Astrocyte of the hippocampus (primary cell): ENCODE results near the gene IP6K3.

Experiments
- DNase-seq: peaks from one replicate; pipeline ENCODE4 v3.0.0; 2011; ENCODE audit warnings: low read depth, low spot score

Gene IP6K3

DNA sequence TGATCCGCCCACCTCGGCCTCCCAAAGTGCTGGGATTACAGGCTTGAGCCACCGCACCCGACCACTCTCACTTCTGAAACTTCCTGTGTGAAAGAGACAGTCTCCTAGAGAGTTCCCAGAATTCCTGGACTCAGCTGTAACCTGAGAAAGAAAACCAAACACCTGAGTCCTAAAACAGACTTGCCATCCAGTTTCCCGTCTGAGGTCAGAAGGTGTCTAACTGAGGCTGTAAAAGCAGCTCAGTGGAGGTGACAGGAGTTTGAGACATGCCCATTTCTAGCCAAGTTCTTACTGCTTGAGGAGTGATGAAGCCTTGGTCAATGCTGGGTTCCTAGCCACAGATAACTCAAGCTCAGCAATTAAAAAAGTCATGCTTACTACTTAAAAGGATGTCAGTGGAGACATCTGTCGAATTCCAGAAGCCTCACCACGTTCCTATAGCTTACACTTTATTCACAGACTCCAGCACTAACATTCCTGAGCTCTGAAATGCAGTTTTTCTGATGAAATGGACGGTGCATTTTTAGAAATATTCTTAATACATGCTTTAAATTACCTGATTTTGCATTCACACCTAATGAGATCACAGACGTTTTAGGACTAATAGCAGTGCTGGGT, 41.3 kb downstream of the IP6K3 start:
- DNase-seq: no peak

DNA sequence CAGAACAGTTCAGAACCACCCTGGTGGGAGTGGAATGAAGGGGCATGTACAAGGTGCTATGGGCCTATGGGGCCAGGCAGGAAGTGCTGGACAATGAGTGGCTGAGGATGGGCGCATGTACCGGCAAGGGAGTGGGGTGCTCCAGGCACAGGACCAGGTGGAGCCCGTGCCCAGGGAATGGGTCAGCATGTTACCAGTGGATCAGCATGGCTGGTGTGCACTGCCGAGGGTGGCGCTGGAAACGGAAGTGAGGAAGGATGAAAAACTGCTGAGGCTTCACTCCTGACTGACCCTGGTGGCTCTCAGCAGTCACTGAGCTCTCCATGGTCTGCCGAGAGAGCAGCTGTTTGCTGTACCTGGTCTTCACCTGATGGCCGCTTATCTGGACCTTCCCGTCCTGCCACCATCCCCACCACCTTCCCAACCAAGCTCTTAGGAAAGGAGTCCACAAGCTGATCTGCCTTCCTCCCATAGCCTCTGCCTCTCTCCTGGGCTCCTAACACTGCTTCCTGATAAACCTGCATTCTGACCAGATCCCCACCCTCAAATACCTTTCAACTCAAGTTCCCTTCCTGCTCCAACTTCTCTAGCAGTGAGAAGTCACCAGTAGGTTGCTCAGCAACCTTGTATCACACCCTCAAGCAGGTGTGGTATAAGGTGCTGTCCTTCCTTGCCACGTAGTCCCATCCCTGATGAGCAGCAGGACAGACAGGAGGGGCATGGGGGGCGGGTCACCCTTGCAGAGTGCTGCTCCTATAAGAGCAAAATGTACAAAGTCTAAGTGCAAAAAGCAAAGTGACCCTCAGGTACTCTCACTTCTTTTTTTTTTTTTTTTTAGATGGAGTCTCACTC, 42.3 kb downstream of the IP6K3 start:
- DNase-seq: no peak

DNA sequence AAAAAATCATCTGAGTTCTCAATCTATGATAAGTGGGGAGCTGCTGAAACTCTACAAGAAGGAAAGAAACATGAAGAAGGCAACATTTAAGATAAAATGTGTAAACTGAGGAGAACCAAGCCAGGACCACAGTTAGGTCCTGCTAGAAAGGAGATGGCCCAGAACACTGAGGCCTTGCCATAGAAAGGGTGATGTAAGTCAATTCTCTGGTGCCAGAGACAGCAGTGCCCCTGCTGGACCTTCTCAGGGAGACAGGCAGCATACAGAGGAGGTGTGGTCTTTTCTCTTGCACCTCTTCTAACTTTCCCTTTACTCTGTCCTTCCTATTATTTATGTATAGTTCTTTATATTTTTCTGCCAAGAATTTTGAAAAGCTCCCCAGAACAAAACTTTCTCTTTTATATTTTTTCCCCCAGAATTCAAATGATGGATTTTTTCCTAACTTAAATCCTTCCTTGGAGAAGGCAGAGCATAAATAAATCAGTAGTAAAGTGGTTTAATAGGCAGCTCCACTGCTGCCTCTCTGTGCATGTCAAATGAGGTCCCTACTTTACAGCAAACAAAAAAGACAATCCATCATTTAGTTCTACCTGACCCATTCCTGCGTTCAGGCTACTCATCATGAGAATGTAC, 44.2 kb downstream of the IP6K3 start:
- DNase-seq: peak; percentile 74

DNA sequence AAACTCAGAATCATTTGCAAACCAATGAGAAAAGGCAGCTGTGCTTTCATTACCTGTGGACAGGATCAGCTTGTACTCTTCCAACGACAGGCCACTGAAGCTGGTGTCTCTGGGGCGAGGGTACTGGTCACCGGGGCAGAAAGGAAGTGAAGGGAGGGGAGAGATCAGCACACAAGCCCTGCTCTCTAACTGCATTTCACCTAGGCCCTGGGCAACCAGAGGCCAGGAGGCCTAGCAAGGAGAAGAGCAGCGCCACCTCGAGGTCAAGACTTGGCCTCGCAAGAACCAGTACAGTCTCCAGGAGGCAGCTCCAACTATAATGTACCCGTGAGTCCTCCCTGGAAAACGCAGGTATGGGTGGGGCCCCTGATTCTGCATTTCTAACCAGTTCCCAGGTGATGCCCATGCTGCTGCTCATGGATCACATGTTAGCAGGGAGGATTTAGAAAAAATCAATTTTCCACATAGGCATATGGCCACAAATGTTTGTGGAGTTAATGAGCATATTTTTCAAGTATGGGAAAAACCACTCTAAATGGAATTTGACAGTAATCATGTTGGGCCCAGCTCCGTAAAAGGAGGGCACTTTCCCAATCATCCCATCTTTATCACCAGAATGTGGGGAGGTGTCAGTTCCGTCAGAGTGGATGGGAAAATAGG, 46.2 kb downstream of the IP6K3 start:
- DNase-seq: peak; percentile 88

DNA sequence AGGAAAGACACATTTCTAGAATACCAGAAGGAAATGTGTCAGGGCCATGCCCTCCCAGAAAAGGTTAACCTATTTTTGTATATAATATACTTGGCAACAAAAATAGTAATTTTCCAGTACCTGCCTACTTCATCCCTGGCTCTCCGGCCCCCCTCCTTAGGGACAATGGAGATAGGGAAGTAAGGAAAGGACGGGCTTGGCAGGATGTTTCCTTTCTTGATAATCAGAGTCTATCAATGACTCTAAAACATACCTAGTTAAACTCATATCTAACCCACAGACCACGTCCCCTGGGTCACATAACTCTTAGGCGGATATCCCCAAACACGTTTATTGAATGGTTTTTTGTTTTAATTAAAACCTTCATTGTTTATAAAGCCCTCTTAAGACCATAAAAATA, 47.0 kb downstream of the IP6K3 start:
- no peak for DNase-seq

DNA sequence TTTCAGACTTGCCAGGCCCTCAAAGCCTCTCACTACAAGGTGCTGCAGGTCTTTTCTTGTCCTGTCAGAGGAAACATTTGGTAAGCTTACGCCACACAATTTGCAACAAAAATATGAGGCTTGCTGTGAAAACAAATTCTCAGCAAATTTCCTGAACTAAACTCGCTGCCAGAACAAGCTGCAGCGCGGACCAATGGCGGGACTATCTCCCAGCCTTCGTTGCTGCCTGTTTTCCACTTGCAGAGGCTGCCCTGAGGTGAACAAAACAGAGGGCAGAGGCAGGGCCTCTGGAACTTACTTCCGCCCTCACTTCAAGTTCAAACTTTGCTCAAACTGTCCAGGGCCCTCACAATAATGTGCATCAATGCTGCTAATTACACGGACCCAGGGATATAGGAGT, 47.6 kb downstream of the IP6K3 start:
- no peak for DNase-seq

DNA sequence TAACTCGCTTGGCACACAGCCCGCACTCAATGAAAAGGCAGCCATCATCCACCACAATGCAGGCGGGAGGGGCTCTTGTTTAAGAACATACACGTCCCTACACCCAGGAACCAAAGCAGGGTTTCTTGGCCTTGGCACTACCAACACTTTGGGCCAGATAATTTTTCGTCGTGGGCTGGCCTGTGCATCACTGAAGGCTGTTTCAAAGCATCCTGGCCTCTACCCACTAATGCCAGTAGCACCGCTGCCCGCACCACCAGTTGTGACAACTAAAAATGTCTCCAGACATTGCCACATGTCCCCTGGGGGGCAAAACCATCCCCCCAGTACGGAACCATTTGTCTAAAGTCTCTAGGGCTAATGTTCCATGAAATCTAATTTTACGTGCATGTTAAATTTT, 48.2 kb downstream of the IP6K3 start:
- DNase-seq: no peak

DNA sequence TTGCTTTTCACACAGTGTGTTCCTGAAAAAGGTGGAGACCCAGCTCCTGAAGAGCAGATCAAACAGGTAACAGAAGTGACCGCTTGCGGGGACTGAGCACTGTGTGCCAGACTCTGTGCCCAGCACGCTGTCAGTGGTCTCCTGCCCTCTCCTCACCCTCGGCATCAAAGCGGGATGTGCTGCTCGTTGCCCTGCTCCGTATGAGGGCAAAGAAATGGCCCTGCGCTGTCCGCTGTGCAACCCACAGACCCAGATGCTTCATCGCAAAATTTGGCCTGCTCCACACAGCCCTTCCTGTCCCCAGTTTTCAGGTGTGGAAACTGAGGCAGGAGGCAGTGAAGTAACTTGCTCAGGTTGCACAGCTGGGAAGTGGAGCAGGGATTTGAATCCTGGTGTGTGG, 48.9 kb downstream of the IP6K3 start:
- no peak for DNase-seq

DNA sequence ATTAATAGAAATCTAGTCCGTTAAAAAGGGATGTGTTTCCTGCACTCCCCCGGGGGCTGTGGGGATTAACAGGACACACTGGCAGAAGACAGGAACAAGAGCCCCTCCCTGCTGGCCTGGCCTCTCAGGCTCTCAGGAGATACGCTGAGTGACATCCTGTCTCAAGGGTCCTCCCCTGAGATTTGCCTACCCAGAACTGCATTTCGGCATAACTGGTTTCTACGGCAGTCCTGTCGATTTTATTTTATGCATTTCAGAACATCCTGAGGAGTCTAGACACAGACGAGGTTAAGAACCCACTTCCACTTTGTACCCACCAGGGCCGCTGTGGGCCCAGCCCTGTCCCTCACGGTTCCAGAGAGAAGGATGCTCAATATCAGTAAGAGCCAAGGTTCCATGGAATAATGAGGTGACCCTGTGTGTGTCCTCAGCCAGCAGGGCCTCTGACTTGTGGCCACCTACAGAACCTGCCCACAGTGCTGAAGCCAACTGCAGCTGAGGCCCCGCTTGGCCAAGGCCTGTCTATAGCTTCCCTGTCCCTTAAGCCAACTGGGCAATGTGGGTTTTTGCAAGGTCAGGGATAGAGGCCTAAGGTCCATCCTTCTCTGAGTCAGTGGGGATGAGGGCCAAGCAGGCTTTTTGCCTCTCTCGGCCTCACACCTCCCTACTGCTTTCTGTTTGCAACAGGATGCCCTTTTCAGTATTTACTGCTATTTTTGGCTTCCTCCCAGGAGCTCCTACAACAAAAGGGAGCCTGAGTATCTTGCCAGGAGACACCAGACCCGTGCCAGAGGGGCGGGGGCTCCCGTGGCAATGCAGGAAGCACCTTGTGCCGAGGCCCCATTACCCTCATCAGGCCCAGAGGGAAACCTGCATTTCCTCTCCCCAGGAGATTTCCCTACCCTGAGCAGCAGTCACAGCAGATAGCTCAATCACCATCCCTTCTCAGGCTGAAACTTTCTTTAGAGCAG, 49.9 kb downstream of the IP6K3 start:
- peak; percentile 91 for DNase-seq

DNA sequence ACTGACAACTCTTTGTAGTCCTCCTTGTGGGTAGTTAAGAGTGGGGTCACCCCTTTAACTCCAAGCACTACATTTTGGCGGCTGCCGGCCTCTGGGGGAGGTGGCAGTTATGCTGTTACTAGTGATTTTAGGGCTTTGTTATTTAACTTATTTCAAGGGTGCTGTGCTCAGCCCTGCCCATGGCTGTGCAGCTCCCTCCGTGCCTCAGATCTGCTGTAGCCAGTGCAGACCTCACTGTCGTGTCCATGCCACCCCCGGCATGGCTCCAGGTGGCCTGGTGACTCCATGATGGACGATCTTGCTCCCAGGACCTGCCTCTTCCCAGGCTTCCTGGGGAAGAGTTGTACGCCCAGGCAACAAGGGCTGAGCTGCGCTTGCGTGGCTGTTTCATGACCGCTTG, 50.6 kb downstream of the IP6K3 start:
- no peak for DNase-seq

DNA sequence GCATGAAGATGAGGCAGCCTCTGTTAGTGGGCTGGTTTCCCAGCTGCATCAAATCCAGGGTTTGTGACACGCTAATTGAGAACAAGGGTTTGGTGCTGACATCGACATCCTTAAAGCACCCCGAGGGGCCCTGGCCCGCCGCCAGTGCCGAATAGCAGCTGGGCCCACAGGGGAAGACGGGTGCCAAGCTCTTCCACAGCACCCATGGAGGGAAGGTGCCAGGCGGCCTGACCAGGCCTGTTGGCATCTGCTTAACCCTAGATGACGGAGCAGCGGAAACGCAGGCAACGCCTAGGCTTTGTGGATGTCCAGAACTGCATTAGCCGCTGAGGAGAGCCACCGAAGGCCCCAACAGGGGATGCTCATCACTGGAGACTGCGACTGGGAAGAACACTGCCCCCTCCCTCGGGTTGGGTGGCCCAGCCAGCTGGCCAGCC, 51.2 kb downstream of the IP6K3 start:
- no peak for DNase-seq

DNA sequence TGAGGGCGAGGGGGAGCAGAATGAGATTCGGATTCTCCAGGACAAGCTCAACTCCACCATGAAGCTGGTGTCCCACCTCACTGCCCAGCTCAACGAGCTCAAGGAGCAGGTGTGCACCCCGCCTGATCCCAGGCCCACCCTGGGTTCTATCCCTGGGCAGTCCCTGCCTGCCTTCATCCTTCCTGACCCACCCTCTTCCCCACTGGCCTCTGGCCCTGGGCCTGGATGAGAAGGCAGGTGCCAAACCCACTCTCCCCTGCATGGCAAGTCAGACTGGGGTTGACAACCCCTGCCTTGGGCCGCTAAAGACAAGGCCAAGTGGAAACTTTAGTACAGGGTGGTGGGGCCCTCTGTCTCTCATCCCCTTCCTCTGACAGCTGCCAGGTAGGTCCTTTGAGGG, 51.7 kb downstream of the IP6K3 start:
- DNase-seq: no peak

DNA sequence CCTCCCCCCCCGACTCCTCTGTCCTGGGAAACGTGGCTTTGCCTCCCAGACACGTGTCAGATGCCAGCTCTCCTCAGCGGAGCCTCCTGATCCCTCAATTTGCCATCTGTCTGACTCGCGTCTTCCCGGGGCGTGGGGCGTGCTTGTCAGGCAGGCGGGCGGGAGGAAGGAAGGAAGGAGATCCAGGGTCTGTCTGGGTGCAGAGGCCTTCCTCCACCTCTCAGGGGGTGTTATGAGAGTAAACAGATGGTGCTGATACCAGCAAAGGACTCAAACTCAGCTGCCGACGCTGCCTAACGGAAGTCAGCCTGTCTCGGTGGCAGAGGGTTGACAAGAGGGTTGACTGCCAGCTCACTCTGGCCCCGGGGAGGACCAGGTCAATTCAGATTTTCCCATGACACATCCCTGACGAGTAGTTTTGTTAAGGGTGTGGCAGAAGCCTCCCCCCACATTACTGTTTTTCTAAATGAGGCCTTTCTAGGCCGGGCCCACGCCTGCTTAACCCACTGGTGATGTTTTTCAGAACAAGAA, 52.2 kb downstream of the IP6K3 start:
- DNase-seq: peak; percentile 58

DNA sequence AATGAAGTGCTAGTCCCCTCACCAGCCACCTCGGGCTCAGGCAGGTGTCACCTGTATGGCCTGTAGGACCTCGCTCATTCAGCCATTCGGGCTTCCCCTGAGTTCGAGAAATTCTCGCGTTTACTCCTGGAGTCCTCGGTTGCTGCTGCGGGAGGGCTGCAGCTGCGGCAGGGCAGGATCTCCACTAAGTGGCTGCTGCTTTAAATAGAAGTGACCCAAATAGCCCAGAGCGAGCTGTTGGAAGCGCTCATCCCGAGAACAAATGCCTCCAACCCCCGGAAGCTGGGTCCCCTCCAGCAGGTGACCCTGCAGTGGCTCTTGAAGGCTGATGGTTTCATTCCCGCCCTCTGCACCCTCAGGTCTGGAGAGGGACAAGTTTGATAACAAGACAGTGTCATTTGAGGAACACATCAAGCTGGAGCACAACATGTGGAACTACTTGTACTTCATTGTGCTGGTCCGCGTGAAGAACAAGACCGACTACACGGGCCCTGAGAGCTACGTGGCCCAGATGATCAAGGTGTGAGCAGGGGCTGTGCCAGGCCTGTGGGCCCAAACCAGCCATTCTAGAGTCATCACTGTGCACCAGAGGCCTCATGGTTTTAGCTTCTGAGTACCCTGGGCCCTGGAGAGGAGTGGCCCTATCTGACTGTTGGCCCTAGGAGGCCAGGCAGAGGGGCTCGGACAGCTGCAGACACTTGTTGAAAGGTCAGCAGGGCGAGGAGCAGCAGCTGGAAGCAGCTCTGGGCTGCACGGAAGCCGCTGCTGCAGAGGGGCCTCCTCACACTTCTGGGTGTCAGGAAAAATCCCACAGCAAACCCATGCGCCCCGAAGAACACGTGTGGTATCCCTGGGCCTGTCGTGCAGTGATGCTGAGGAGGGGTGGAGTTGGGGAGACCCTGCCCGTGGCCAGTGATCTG, 53.3 kb downstream of the IP6K3 start:
- DNase-seq: no peak

DNA sequence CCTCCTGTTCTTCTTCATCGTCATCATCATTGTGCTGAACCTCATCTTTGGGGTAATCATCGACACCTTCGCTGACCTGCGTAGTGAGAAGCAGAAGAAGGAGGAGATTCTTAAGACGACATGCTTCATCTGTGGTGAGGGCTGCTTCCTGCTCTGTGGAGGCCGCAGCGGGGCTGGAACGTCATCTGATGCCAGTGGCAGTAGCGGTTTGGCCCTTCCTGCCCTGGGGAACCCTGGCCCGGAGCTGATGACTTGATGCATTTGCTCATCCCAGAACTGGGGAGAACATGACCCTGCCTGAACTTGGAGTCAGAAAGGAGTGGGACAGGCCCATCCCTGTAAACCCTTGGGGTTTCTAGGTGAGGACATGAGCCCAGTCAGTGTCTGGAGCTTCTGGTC, 53.9 kb downstream of the IP6K3 start:
- DNase-seq: no peak

DNA sequence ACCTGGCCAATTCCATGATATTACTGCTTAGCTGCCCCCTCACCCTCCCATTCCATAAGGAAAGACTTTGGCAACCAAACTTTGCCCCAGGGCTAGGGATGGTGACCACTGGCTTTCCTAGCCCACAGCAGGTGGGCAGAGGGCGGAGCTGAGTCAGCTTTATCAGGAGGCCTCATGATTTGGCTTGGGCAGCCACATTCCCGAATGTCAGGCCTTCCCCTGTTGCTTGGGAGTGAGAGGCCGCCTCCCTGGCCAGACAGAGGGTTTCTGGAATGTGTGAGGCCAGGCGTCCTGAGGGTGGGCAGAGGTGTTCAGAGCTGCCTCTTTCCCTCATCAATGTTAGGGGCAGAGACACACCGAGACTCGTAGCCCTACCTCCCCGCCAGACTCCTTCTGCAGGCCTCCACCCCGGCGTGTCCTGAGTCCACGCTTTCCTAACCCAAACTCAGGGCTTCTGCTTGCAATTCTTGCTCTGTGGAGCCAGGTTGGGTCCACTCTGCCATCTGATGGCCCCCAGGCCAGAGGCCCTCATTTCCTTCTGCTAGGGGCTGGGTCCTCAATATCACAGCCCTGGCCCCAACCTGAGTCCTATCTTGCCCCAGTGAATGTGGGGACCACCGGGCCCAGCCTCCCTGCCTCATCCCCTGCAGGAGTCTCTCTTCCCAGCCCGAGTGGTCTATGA, 54.5 kb downstream of the IP6K3 start:
- peak; percentile 87 for DNase-seq

DNA sequence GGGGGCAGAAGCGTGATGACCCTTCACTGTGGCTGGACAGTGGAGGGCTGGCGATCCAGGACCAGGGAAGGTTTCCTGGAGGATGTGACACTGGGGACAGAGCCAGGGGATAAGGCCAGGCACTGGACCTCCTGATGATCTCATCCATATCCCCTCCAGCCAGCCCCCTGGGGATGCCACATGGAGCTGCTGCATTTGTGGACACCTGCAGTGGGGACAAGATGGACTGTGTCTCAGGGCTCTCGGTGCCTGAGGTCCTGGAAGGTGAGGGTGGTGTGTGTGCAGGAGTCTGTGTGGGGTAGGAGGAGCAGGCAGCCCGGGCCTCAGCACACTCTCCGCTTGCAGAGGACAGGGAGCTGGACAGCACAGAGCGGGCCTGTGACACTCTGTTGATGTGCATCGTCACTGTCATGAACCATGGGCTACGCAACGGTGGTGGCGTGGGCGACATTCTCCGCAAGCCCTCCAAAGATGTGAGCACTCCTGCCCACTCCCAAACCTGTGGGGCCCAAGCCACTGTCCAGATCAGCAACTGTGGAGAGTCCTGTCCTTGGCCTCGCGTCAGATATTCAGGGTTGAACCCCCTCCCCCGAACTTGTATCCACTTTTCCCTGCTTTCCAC, 55.1 kb downstream of the IP6K3 start:
- DNase-seq: no peak

DNA sequence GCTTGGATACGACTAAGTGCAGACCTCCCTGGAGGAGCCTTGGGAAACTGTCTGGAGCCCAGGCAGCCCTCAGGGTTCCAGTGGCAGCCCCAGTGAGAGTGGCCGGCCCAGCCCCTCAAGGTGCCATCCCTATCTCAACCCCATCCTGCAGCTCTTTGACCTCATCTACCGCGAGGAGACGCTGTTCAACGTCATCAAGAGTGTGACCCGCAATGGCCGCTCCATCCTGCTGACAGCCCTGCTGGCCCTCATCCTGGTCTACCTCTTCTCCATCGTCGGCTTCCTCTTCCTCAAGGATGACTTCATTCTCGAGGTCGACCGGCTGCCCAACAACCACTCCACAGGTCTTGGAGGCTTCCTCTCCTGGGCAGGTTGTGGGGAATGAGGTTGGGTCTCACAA, 55.9 kb downstream of the IP6K3 start:
- no peak for DNase-seq

DNA sequence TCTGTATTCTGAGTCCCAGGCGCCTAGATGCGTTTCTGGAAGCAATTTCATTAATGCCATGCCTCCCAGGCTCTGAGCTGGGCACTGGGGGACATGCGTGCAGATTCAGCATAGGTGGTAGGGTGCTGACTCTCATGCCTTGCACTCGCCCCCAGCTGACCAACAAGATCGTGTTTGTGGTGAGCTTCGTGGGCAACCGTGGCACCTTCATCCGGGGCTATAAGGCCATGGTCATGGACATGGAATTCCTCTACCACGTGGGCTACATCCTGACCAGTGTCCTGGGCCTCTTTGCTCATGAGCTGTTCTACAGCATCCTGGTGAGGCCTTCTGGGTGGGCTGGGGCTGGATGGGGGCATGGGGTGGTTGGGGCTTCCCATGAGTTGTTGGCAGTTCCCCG, 56.8 kb downstream of the IP6K3 start:
- no peak for DNase-seq
